GM23338 (cell line): Measurements from ENCODE around the gene BGLAP. TPM values are rescaled to one million over a fixed set of nuclear protein-coding genes. Genes with fewer than 3 reads are reported as not detected.

Source experiments
- ATAC-seq: fragments of 200-7000 bp; cut with Tn5 transposase; 3 replicates; pipeline ENCODE4 v1.9.1; 2020
- DNase-seq: peaks from one replicate; pipeline ENCODE4 v3.0.0-alpha.2; 2015; ENCODE audit warnings: low spot score
- H2AFZ ChIP-seq: fragments of 200-600 bp; sonication (generic); 2 replicates; pipeline ENCODE4 v1.8.0; 2016; ENCODE audit warnings: antibody characterized with exemption, mild to moderate bottlenecking, moderate library complexity
- H3F3A ChIP-seq: fragments of 200-600 bp; sonication (generic); replicated peaks from 2 replicates; pipeline ENCODE4 v1.8.0; 2017; ENCODE audit warnings: antibody characterized with exemption, mixed run types, low read depth
- H3K27ac ChIP-seq: fragments of 200-600 bp; sonication (generic); 2 replicates; pipeline ENCODE4 v1.6.1; 2016; ENCODE audit warnings: low read depth
- H3K27me3 ChIP-seq: fragments of 200-600 bp; sonication (generic); 2 replicates; pipeline ENCODE4 v1.8.0; 2016; ENCODE audit warnings: mild to moderate bottlenecking, mixed run types, moderate library complexity; ENCODE audit not compliant: insufficient read depth
- H3K36me3 ChIP-seq: fragments of 200-600 bp; sonication (generic); 2 replicates; pipeline ENCODE4 v1.8.0; 2016; ENCODE audit warnings: mild to moderate bottlenecking; ENCODE audit not compliant: insufficient read depth
- H3K4me1 ChIP-seq: fragments of 200-600 bp; sonication (generic); 2 replicates; pipeline ENCODE4 v1.8.0; 2016; ENCODE audit warnings: mild to moderate bottlenecking, moderate library complexity; ENCODE audit not compliant: insufficient read depth
- H3K4me2 ChIP-seq: fragments of 200-600 bp; sonication (generic); 2 replicates; pipeline ENCODE4 v1.7.1; 2017; ENCODE audit warnings: mixed run types
- H3K4me3 ChIP-seq: fragments of 200-600 bp; sonication (generic); 2 replicates; pipeline ENCODE4 v1.6.1; 2016; ENCODE audit warnings: mixed run types
- H3K79me2 ChIP-seq: fragments of 200-600 bp; sonication (generic); replicated peaks from 2 replicates; pipeline ENCODE4 v1.8.0; 2017; ENCODE audit warnings: mild to moderate bottlenecking; ENCODE audit not compliant: insufficient read depth
- H3K9me2 ChIP-seq: fragments of 200-600 bp; sonication (generic); 2 replicates; pipeline ENCODE4 v1.8.0; 2017; ENCODE audit not compliant: insufficient read depth
- H4K20me1 ChIP-seq: fragments of 200-600 bp; sonication (generic); replicated peaks from 2 replicates; pipeline ENCODE4 v1.8.0; 2017; ENCODE audit warnings: mild to moderate bottlenecking; ENCODE audit not compliant: insufficient read depth
- H3K27ac Mint-ChIP-seq: 2 replicates; pipeline ENCODE4 v1.8.0; 2020; ENCODE audit warnings: inconsistent platforms, mild to moderate bottlenecking, moderate library complexity, mixed read lengths
- H3K27me3 Mint-ChIP-seq: 3 replicates; pipeline ENCODE4 v1.8.0; 2022; ENCODE audit warnings: low read depth, mild to moderate bottlenecking, moderate library complexity, mixed read lengths, inconsistent platforms; ENCODE audit not compliant: insufficient read depth, poor library complexity
- H3K36me3 Mint-ChIP-seq: 3 replicates; pipeline ENCODE4 v1.8.0; 2021; ENCODE audit warnings: low read depth, mild to moderate bottlenecking, inconsistent platforms, moderate library complexity, mixed read lengths
- H3K4me1 Mint-ChIP-seq: 3 replicates; pipeline ENCODE4 v1.8.0; 2020; ENCODE audit warnings: mild to moderate bottlenecking, inconsistent platforms, mixed read lengths
- H3K4me3 Mint-ChIP-seq: 3 replicates; pipeline ENCODE4 v1.8.0; 2021; ENCODE audit warnings: moderate library complexity, mild to moderate bottlenecking, inconsistent platforms, mixed read lengths
- H3K9me3 Mint-ChIP-seq: 3 replicates; pipeline ENCODE4 v1.8.0; 2020; ENCODE audit warnings: moderate library complexity, mild to moderate bottlenecking, inconsistent platforms, mixed read lengths
- CREB1 ChIP-seq: fragments of 250-450 bp; sonication (Bioruptor Pico); IDR thresholded peaks from 2 replicates; pipeline ENCODE4 v1.5.0; 2020; ENCODE audit warnings: low read depth, mild to moderate bottlenecking, moderate library complexity
- CTCF ChIP-seq, 2 experiments: fragments of 200-600 bp in 1 of 2; sonication (generic) in 1 of 2; conservative IDR thresholded peaks; 2 replicates each; pipeline versions ENCODE4 v1.5.1 to v1.6.1; 2016 to 2017; ENCODE audit warnings: antibody characterized with exemption in 2 of 2, low read depth in 2 of 2, mild to moderate bottlenecking in 2 of 2, moderate library complexity in 1 of 2
- ETS1 ChIP-seq: IDR thresholded peaks from 2 replicates; pipeline ENCODE4 v1.6.1; 2016; ENCODE audit warnings: antibody characterized with exemption
- EZH2 ChIP-seq: fragments of 200-600 bp; sonication (generic); IDR thresholded peaks from one replicate; pipeline ENCODE4 v1.8.0; 2017; ENCODE audit warnings: antibody characterized with exemption, mild to moderate bottlenecking, low read depth; ENCODE audit not compliant: unreplicated experiment
- NANOG ChIP-seq: IDR thresholded peaks from 2 replicates; pipeline ENCODE4 v1.6.1; 2016; ENCODE audit warnings: antibody characterized with exemption, borderline replicate concordance
- POLR2AphosphoS5 ChIP-seq: IDR thresholded peaks from 2 replicates; pipeline ENCODE4 v1.6.1; 2016; ENCODE audit warnings: antibody characterized with exemption, low read depth
- REST ChIP-seq: IDR thresholded peaks from one replicate; pipeline ENCODE4 v1.6.1; 2018; ENCODE audit warnings: antibody characterized with exemption; ENCODE audit not compliant: unreplicated experiment
- STAT1 ChIP-seq: IDR thresholded peaks from one replicate; pipeline ENCODE4 v1.6.1; 2016; ENCODE audit warnings: antibody characterized with exemption; ENCODE audit not compliant: unreplicated experiment
- ZNF331 ChIP-seq: fragments of 250-450 bp; sonication (Bioruptor Pico); IDR thresholded peaks from 2 replicates; pipeline ENCODE4 v1.5.0; 2020; ENCODE audit warnings: low read depth, mild to moderate bottlenecking, moderate library complexity
- polyA plus RNA-seq: library from polyadenylated mRNA; unstranded; fragments of >200 nt; fragmentation: Nextera tagmentation; extraction: Ambion mirVana; gene quantifications from 2 replicates; pipeline ENCODE4 v1.2.1, GENCODE V29; 2016
- total RNA-seq: library from RNA; depleted of rRNA; stranded (reverse); fragments of >200 nt; shearing (Covaris generic); gene quantifications from 2 replicates; pipeline ENCODE4 v1.2.3, GENCODE V29; 2014

BGLAP gene
- total and polyA plus RNA-seq, 2 experiments from 2014 or later, result 0.36 to 0.42 TPM

GRCh38 chr1:156281693-156282478 lies 39.9 kb downstream of the BGLAP start (continued):
- TF ChIP-seq ETS1, result no peak

GRCh38 chr1:156282479-156283222 lies 40.7 kb downstream of the BGLAP start, which contains the start of gene SMG5:
SMG5 (minus strand) TSS chr1:156282825; CDS start chr1:156282680, 145 bp downstream.
- Histone ChIP-seq H3K36me3 (peaks cover 18% of the 10 kb centered on the region), H3K9me2 (no peaks in the 10 kb centered on the region), H3K27ac (peak within 1 kb of the TSS; percentile 92), H3K4me1 (peaks cover 16% of the 10 kb centered on the region), H3K4me2 (peak within 1 kb of the TSS; percentile 96), H3F3A (peaks cover 20% of the 10 kb centered on the region; the same call in 1 of the 2 replicates), H3K27me3 (no peaks in the 10 kb centered on the region), H2AFZ (peak within 1 kb of the TSS; percentile 95), H4K20me1 (peaks cover 36% of the 10 kb centered on the region), H3K4me3 (peak within 1 kb of the TSS; percentile 83), H3K79me2 (peaks cover 44% of the 10 kb centered on the region)
- peak; percentile 89 for ATAC-seq
- no peaks in the 10 kb centered on the region for H3K9me3 Mint-ChIP-seq
- peaks cover 19% of the 10 kb centered on the region for H3K4me1 Mint-ChIP-seq
- H3K4me3 Mint-ChIP-seq, result peak within 1 kb of the TSS; percentile 98
- TF ChIP-seq POLR2AphosphoS5 (peak; percentile 95), REST (no peak), EZH2 (no peak), CREB1 (peak; percentile 79), NANOG (peak; percentile 21; the same call in 1 of the 2 replicates), ZNF331 (CRISPR knock-in tag) (no peak), CTCF (conservative IDR thresholded peaks at IDR 0.05; ENCODE audit: low read depth in 2 of 2) (no peak), ETS1 (peak; percentile 96), STAT1 (no peak)
- H3K36me3 Mint-ChIP-seq, result peaks cover 13% of the 10 kb centered on the region
- peaks cover 16% of the 10 kb centered on the region for H3K27me3 Mint-ChIP-seq
- peak; percentile 100 for DNase-seq
- H3K27ac Mint-ChIP-seq, result peak within 1 kb of the TSS; percentile 97
